ENCODE measurements around the gene SLC9C2.
"Not testable (repeated sequence)": the region's sequence is repeated elsewhere in the genome, so short reads cannot be mapped to it uniquely, and the experiment has no call there.

The SLC9C2 gene

GRCh38 chr1:173488001-173488400 lies 114.9 kb downstream of the SLC9C2 start:
- H3K4me3 ChIP-seq (ENCODE audit: low read depth, low read length) = no peak overlapping the region

DNA sequence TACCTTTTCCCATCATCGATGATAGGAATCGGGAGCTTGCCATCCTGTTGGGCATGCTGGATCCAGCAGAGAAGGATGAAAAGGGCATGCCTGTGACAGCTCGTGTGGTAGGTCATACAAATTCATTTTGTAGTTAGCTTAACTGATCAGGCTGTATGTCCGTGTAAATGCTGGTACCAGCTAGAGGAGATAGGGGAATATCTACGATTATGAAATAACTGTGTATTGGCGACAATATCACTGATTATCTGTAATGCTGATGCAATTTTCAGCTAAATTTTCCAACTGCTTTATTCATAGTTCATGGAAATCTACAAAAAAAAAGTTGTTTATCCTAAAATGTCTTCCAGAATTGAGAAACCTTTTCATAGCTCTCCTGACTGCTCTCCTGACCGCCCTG lies 117.5 kb downstream of the SLC9C2 start:
- H3K4me3 ChIP-seq (ENCODE audit: low read depth, low read length) = no peak overlapping the region

DNA sequence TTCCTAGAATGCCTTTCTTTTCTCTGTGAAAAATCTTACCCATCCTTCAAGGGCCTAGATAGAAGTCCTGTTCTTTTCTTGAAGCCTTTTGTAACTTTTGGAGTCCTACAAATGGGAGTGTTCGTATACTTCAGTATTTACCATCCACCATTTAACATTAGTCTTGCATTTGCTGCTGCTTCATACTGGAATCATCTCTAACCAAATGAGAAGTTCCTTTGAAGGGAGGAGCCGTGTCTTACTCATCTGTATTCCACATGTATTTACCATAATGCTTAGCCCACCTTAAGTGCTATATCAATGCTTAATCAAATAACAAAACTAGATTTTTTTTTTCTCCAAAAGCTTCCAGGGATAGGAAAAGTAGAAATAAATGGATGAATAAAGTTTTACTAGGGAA lies 118.6 kb downstream of the SLC9C2 start:
- no peak overlapping the region for H3K4me3 ChIP-seq (ENCODE audit: low read depth, low read length)

- no peak overlapping the region for H3K4me3 ChIP-seq (ENCODE audit: low read depth, low read length)
These were observed 120.2 kb downstream of the SLC9C2 start for GRCh38 chr1:173482683-173483082.

- no peak overlapping the region for H3K4me3 ChIP-seq (ENCODE audit: low read depth, low read length)
These were observed 121.6 kb downstream of the SLC9C2 start for GRCh38 chr1:173481195-173481772.

DNA sequence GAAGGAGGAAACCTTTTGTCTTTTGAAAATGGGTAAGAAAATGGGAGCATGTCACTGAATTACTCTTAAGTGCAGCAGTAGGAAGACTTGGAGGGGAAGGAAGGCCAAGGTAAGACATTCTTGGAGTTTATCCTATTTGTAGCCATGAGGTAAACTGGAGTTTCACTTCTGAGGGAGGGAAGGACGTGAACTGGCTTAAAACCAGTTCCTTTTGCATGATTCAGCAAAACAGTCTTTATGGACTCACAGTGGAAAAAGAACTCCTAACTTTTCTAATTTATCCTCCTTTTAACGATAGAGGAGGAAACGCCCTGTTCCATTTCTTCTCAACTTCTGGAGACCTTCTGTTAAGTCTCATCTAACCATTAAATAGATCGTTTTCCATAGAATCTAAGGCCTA lies 123.2 kb downstream of the SLC9C2 start:
- no peak overlapping the region for H3K4me3 ChIP-seq (ENCODE audit: low read depth, low read length)

GRCh38 chr1:173478094-173478674 lies 124.7 kb downstream of the SLC9C2 start:
- peak overlapping the region; percentile 96 for H3K4me3 ChIP-seq (ENCODE audit: low read depth, low read length)

- H3K4me3 ChIP-seq (ENCODE audit: low read depth, low read length) = peak within 1 kb of the TSS; percentile 96
These were observed 125.4 kb downstream of the SLC9C2 start, which contains the start of gene PRDX6 for GRCh38 chr1:173477286-173478093. Gene PRDX6, plus strand, starts transcription at chr1:173477335. Its CDS starts 63 bp downstream, at chr1:173477398.

- H3K4me3 ChIP-seq (ENCODE audit: low read depth, low read length) = peak overlapping the region; percentile 96
These were observed 126.1 kb downstream of the SLC9C2 start for GRCh38 chr1:173476665-173477285.

DNA sequence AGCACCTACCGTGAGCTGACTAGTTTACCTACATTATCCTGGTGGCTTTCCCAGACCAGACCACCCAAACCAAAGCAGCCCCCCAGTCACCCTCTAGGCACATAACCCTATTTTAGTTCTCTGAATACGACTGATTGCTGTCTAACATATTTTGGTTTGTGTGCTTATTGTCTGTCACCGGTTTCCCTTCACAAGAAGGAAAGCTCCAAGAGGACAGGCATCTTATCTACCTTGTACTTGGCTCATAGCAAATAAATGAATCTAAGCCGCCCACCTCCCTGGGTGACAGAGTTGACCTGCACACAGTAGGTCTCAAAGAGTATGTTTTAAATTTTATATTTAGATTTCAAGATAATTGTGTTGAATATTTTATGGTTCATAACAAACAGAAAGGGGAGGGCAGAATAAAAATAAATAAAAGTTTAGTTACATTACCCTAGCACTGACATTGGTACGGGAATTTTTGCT lies 126.6 kb downstream of the SLC9C2 start:
- H3K4me3 ChIP-seq (ENCODE audit: low read depth, low read length) = peak overlapping the region; percentile 71

- H3K4me3 ChIP-seq (ENCODE audit: low read depth, low read length) = peak overlapping the region; percentile 71
These were observed 127.2 kb downstream of the SLC9C2 start for GRCh38 chr1:173475564-173476196.

- H3K4me3 ChIP-seq (ENCODE audit: low read depth, low read length) = not testable (repeated sequence)
These were observed 128.0 kb downstream of the SLC9C2 start for GRCh38 chr1:173474780-173475421.

DNA sequence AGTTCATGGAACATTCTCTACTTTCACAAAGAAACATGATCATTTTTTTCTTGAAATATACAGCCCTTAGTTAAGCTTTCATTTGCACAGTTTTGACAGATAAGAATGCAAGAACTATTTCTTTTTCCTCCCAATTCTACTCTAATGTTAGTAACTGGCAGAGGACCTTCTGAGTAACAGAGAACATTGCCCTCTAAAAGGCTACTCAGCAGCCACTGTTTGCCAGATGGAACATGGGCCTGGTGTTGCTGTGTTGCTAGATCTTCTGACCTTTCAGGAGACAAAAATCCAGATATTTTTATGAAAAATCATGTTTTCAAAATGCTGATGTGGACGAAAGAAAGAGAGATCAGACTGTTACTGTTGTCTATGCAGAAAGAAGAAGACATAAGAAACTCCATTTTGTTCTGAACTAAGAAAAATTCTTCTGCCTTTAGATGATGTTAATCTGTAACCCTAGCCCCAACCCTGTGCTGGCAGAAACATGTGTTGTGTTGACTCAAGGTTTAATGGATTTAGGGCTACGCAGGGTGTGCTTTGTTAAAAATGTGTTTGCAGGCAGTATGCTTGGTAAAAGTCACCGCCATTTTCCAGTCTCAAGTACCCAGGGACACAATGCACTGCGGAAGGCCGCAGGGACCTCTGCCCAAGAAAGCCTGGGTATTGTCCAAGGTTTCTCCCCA lies 128.6 kb downstream of the SLC9C2 start:
- H3K4me3 ChIP-seq (ENCODE audit: low read depth, low read length) = no peak overlapping the region

DNA sequence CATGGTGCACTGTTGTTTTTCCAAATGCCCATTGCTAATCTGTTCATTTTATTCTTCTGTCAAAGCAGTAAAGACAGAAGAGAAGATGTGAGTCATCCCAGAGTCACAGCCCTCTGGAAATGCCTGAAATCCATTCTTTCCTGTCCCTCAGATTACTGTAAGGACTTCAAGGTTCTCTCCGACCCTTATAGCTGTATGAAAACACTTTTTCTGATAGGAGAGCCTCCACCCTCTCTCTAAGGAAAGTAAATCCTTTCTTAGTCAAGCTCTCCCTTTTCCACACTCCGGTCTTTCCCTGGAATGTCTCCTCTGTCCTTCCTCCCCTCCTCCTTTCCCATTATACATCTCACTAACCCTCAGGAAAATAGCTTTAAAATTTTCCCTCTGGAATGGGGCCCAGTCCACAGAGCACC lies 129.3 kb downstream of the SLC9C2 start:
- no peak overlapping the region for H3K4me3 ChIP-seq (ENCODE audit: low read depth, low read length)

DNA sequence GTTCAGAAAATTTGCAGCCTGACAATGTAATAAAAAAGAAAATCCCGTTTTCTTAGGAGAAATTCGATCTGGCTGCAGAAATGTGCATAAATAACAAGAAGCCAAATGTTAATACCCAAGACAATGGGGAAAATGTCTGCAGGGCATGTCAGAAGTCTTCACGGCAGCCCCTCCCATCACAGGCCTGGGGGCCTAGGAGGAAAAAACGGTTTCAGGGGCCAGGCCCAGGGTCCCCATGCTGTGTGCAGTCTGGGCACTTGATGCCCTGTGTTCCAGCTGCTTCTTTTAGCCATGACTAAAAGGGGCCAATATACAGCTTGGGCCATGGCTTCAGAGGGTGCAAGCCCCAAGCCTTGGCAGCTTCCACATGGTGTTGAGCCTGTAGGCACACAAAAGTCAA lies 132.3 kb downstream of the SLC9C2 start:
- no peak overlapping the region for H3K4me3 ChIP-seq (ENCODE audit: low read depth, low read length)

GRCh38 chr1:173469656-173470055 lies 133.2 kb downstream of the SLC9C2 start:
- no peak overlapping the region for H3K4me3 ChIP-seq (ENCODE audit: low read depth, low read length)

- no peak overlapping the region for H3K4me3 ChIP-seq (ENCODE audit: low read depth, low read length)
These were observed 135.4 kb downstream of the SLC9C2 start for GRCh38 chr1:173467426-173467825.

GRCh38 chr1:173464185-173464584 lies 138.7 kb downstream of the SLC9C2 start:
- H3K4me3 ChIP-seq (ENCODE audit: low read depth, low read length) = not testable (repeated sequence)

DNA sequence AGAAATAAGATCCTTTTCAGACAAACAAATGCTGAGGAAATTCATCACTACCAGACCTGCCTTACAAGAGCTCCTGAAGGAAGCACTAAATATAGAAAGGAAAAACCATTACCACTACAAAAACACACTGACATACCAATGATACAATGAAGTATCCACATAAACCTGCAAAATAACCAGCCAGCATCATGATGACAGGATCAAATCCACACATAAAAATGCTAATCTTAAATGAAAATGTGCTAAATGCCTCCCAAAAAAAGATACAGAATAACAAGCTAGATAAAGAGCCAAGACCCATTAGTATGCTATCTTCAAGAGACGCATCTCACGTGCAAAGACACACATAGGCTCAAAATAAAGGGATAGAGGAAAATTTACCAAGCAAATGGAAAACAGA lies 140.2 kb downstream of the SLC9C2 start:
- not testable (repeated sequence) for H3K4me3 ChIP-seq (ENCODE audit: low read depth, low read length)

DNA sequence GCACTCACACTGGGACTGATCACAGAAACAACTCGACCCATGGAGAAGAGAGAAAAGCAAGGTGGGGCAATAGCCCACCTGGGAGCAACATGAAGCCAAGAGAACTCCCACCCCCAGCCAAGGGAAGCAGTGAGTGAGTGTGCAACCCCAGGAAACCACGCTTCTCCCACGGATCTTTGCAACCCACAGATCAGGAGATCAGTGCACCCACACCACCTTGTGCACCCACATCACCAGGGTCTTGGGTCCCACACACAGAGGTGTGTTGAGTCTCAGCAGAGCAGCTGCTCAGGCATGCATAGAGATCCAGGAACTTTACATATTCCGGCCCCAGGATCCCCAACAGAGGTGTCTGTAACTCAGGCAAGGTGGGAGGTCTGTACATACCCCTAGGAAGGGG lies 143.0 kb downstream of the SLC9C2 start:
- H3K4me3 ChIP-seq (ENCODE audit: low read depth, low read length) = no peak overlapping the region
